COLO829 (cell line): ENCODE measurements around the gene LAMP5.

ENCODE experiments used
- DNase-seq: peaks from one replicate; pipeline ENCODE4 v3.0.0; 2012; ENCODE audit warnings: low spot score

Gene LAMP5

GRCh38 chr20:9500121-9500520 is 14.3 kb upstream of the LAMP5 start:
- no peak for DNase-seq

- DNase-seq = no peak
Observed at GRCh38 chr20:9501473-9501872, 12.9 kb upstream of the LAMP5 start.

- peak; percentile 47 for DNase-seq
Observed at GRCh38 chr20:9503526-9504245, 10.7 kb upstream of the LAMP5 start.

- no peak for DNase-seq
Observed at GRCh38 chr20:9506280-9506821, 8.0 kb upstream of the LAMP5 start.

GRCh38 chr20:9506964-9507369 is 7.4 kb upstream of the LAMP5 start:
- no peak for DNase-seq

GRCh38 chr20:9507544-9508239 is 6.7 kb upstream of the LAMP5 start:
- no peak for DNase-seq

- no peak for DNase-seq
Observed at GRCh38 chr20:9508240-9508661, 6.1 kb upstream of the LAMP5 start.

- no peak for DNase-seq
Observed at GRCh38 chr20:9508696-9509178, 5.7 kb upstream of the LAMP5 start.

GRCh38 chr20:9509246-9509645 is 5.1 kb upstream of the LAMP5 start:
- no peak for DNase-seq

GRCh38 chr20:9510911-9511310 is 3.5 kb upstream of the LAMP5 start:
- no peak for DNase-seq

- no peak for DNase-seq
Observed at GRCh38 chr20:9514072-9514460, 324 bp upstream of the LAMP5 start.

- DNase-seq = no peak
Observed at GRCh38 chr20:9515214-9515585, 810 bp downstream of the LAMP5 start.

GRCh38 chr20:9515741-9516233 is 1.4 kb downstream of the LAMP5 start:
- no peak for DNase-seq

GRCh38 chr20:9516234-9516871 is 2.0 kb downstream of the LAMP5 start:
- DNase-seq = no peak

GRCh38 chr20:9517297-9518162 is 3.1 kb downstream of the LAMP5 start:
- no peak for DNase-seq

- no peak for DNase-seq
Observed at GRCh38 chr20:9518576-9519175, 4.3 kb downstream of the LAMP5 start.

- DNase-seq = no peak
Observed at GRCh38 chr20:9520086-9520485, 5.7 kb downstream of the LAMP5 start.

- no peak for DNase-seq
Observed at GRCh38 chr20:9523636-9524035, 9.2 kb downstream of the LAMP5 start.

GRCh38 chr20:9531581-9531980 is 17.2 kb downstream of the LAMP5 start:
- DNase-seq = no peak

GRCh38 chr20:9532069-9532838 is 17.9 kb downstream of the LAMP5 start:
- DNase-seq = no peak

- no peak for DNase-seq
Observed at GRCh38 chr20:9534025-9534424, 19.6 kb downstream of the LAMP5 start.
